Sigmoid colon (tissue), 7 donors: Measurements from ENCODE around the gene ADCY3. TPM values are rescaled to one million over a fixed set of nuclear protein-coding genes. Genes with fewer than 3 reads are reported as not detected.
A peak's percentile ranks its signal among the peaks of the same experiment; 100 is the strongest.

Source experiments
- DNase-seq: peaks from one replicate; pipeline ENCODE4 v3.0.0-alpha.2; 2019
- H3K27ac ChIP-seq, 4 donors: fragments of 200-600 bp; sonication (generic); one replicate each; pipeline ENCODE4 v1.5.1; 2016 to 2019; ENCODE audit warnings: mild to moderate bottlenecking in 1 of 4
- H3K27me3 ChIP-seq, 3 donors: fragments of 200-600 bp; sonication (generic); one replicate each; pipeline ENCODE4 v1.5.1; 2019; ENCODE audit warnings: mild to moderate bottlenecking in 1 of 3
- H3K36me3 ChIP-seq, 4 donors: fragments of 200-600 bp; sonication (generic); one replicate each; pipeline ENCODE4 v1.5.1; 2016 to 2019
- H3K4me1 ChIP-seq, 4 donors: fragments of 200-600 bp; sonication (generic); one replicate each; pipeline ENCODE4 v1.5.1; 2017 to 2019
- H3K4me3 ChIP-seq, 4 donors: fragments of 200-600 bp; sonication (generic); one replicate each; pipeline ENCODE4 v1.5.1; 2017 to 2019; ENCODE audit warnings: mild to moderate bottlenecking in 2 of 4, moderate library complexity in 1 of 4
- H3K9me3 ChIP-seq, 4 donors: fragments of 200-600 bp in 3 of 4; sonication (generic) in 3 of 4; one replicate each; pipeline versions ENCODE4 v1.5.1 to v1.6.1; 2013 to 2019
- CTCF ChIP-seq, 4 experiments: fragments of 450-650 bp in 3 of 4; fragments of 200-600 bp in 1 of 4; IDR thresholded peaks; one replicate each; pipeline ENCODE4 v1.5.1; 2016 to 2019; ENCODE audit warnings: antibody characterized with exemption in 4 of 4, mild to moderate bottlenecking in 3 of 4, moderate library complexity in 2 of 4
- EP300 ChIP-seq, 4 donors: sonication (generic); formaldehyde crosslinking; IDR thresholded peaks; one replicate each; pipeline ENCODE4 v1.6.1; 2017; ENCODE audit warnings: antibody characterized with exemption in 4 of 4
- POLR2A ChIP-seq, 2 donors: fragments of 450-650 bp; IDR thresholded peaks; one replicate each; pipeline ENCODE4 v1.6.1; 2016; ENCODE audit warnings: antibody characterized with exemption in 2 of 2, mild to moderate bottlenecking in 2 of 2, moderate library complexity in 2 of 2
- POLR2AphosphoS5 ChIP-seq, 4 donors: sonication (generic); formaldehyde crosslinking; IDR thresholded peaks; one replicate each; pipeline ENCODE4 v1.6.1; 2017; ENCODE audit warnings: antibody characterized with exemption in 4 of 4
- WGBS, 2 donors: extraction: QIAGEN DNeasy Blood & Tissue Kit; methylation state at CpG; one replicate each; pipeline ENCODE4 v1.1.7; 2013; 5-methylcytosine and 5-hydroxymethylcytosine counted together
- intact Hi-C: fragments of 100-400 bp; cut with DNase I; formaldehyde crosslinking; loops from one replicate; pipeline ENCODE4 v1.15.1; 2023
- polyA plus RNA-seq, 3 donors: library from polyadenylated mRNA; stranded (reverse); fragments of 200-250 nt; gene quantifications; one replicate each; pipeline ENCODE4 v1.2.3, GENCODE V29; 2013
- total RNA-seq, 4 donors: library from RNA; depleted of rRNA; stranded (reverse); fragments of >200 nt; gene quantifications; one replicate each; pipeline ENCODE4 v1.1.0, GENCODE V29; 2016
- donor health status: healthy with polysubstance abuse.
- donor health status: Bipolar disorder and iron deficiency.
- donor health status: healthy.

Gene ADCY3
- total and polyA plus RNA-seq, 7 donors = 3.5 to 43.8 (median 17.5) TPM

- Histone ChIP-seq H3K36me3 (peaks cover 0 to 19% (median 0%) of the 10 kb centered on the region in 4 donors), H3K4me1 (no peaks in the 10 kb centered on the region), H3K4me3 (no peak overlapping the region), H3K27me3 (no peaks in the 10 kb centered on the region), H3K27ac (no peak overlapping the region), H3K9me3 (no peaks in the 10 kb centered on the region)
- peak; percentile 38 for DNase-seq
- TF ChIP-seq EP300 (IDR thresholded peaks at IDR 0.05) (no peak), POLR2AphosphoS5 (IDR thresholded peaks at IDR 0.05) (no peak), POLR2A (IDR thresholded peaks at IDR 0.05) (no peak), CTCF (IDR thresholded peaks at IDR 0.05) (no peak)
- WGBS, 2 donors = 79 to 86% methylated on average over 9 of the region's 9 CpGs
- intact Hi-C loops = no loop called here
Observed at GRCh38 chr2:24818721-24819167, 101.3 kb downstream of the ADCY3 start.

- no peak for DNase-seq
- WGBS, 2 donors = 92 to 96% methylated on average over 4 of the region's 4 CpGs
- TF ChIP-seq EP300 (IDR thresholded peaks at IDR 0.05) = no peak
- TF ChIP-seq CTCF (IDR thresholded peaks at IDR 0.05) = no peak
- no peak for TF ChIP-seq POLR2AphosphoS5 (IDR thresholded peaks at IDR 0.05)
- TF ChIP-seq POLR2A (IDR thresholded peaks at IDR 0.05) = no peak
- H3K4me1 ChIP-seq = no peaks in the 10 kb centered on the region
- intact Hi-C loops = no loop called here
- H3K36me3 ChIP-seq = peaks cover 0 to 19% (median 0%) of the 10 kb centered on the region in 4 donors
- no peak overlapping the region for H3K27ac ChIP-seq
- H3K27me3 ChIP-seq = no peaks in the 10 kb centered on the region
- H3K4me3 ChIP-seq = no peak overlapping the region
- no peaks in the 10 kb centered on the region for H3K9me3 ChIP-seq
Observed at GRCh38 chr2:24816884-24817283, 103.2 kb downstream of the ADCY3 start.

DNA sequence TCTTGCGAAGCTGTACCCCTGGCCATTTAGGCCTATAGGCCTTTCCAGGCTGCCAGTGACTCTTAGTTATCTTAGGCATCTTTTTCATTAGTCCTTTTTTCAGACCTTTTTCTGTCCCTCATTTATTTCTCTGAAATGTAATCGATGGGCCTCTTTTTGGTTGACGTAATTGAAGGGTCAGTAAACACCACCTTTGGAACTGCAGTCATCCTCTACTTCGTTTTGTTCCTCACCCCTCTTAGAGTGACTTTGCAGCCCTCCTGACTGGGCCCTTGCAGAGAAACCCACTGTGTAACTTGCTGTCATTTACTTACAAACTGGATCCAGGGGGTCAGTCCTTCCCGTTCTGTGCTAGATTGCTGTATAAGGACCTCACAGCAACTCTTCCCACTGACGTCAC is 103.6 kb downstream of the ADCY3 start:
- DNase-seq = peak; percentile 8
- WGBS, 2 donors = 88 to 93% methylated on average over 6 of the region's 6 CpGs
- H3K27ac ChIP-seq = no peak overlapping the region
- TF ChIP-seq CTCF (IDR thresholded peaks at IDR 0.05) (no peak), EP300 (IDR thresholded peaks at IDR 0.05) (no peak), POLR2A (IDR thresholded peaks at IDR 0.05) (no peak), POLR2AphosphoS5 (IDR thresholded peaks at IDR 0.05) (no peak)
- intact Hi-C loops = no loop called here
- H3K27me3 ChIP-seq = no peaks in the 10 kb centered on the region
- no peaks in the 10 kb centered on the region for H3K4me1 ChIP-seq
- no peaks in the 10 kb centered on the region for H3K9me3 ChIP-seq
- no peak overlapping the region for H3K4me3 ChIP-seq
- H3K36me3 ChIP-seq = peaks cover 0 to 19% (median 0%) of the 10 kb centered on the region in 4 donors

DNA sequence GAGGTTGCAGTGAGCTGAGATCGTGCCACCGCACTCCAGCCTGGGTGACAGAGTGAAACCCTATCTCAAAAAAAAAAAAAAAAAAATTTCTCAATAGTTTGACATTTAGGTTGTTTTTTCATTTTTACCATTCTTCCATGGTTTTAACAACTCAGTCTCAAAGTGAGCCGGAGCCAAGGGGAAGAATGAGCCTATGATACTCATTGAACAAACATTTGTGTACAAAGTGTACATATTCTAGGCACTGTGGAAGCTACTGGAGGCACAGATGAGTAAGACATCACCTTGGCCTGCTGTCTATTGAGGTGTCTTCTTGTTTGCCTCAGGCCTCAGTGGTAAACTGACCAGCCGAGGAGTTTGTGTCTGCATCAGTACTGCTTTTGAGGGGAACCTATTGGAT is 104.9 kb downstream of the ADCY3 start:
- TF ChIP-seq POLR2A (IDR thresholded peaks at IDR 0.05) (no peak), CTCF (IDR thresholded peaks at IDR 0.05) (no peak), EP300 (IDR thresholded peaks at IDR 0.05) (no peak), POLR2AphosphoS5 (IDR thresholded peaks at IDR 0.05) (no peak)
- Histone ChIP-seq H3K4me1 (no peaks in the 10 kb centered on the region), H3K27me3 (no peaks in the 10 kb centered on the region), H3K9me3 (no peaks in the 10 kb centered on the region), H3K27ac (no peak overlapping the region), H3K4me3 (no peak overlapping the region), H3K36me3 (peaks cover 0 to 19% (median 0%) of the 10 kb centered on the region in 4 donors)
- DNase-seq = peak; percentile 6
- 95 to 97% methylated on average over 4 of the region's 4 CpGs for WGBS, 2 donors
- intact Hi-C loops = no loop called here

DNA sequence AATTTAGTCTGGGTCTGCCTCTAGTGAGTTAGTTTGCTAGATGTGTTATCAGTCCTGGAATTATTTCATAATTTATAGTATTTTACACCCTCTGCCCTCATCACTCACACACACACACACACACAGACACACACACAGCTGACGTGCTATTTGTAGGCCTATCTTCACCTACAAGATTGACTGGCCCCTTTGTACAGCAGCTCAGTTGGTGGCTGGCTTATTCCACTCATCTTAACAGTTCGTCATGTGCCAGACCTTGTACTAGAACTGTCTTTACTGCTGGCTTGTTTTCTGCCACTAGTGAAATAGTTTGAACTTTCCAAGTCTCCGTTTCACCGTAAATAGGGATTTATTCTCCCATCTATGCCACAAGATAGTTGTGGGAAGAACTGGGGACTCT is 105.5 kb downstream of the ADCY3 start:
- WGBS, 2 donors = 88 to 95% methylated on average over 4 of the region's 4 CpGs
- Histone ChIP-seq H3K36me3 (peaks cover 0 to 13% (median 0%) of the 10 kb centered on the region in 4 donors), H3K9me3 (no peaks in the 10 kb centered on the region), H3K27ac (no peak overlapping the region), H3K27me3 (no peaks in the 10 kb centered on the region), H3K4me3 (no peak overlapping the region), H3K4me1 (no peaks in the 10 kb centered on the region)
- TF ChIP-seq POLR2A (IDR thresholded peaks at IDR 0.05) = no peak
- no peak for TF ChIP-seq POLR2AphosphoS5 (IDR thresholded peaks at IDR 0.05)
- TF ChIP-seq CTCF (IDR thresholded peaks at IDR 0.05) = no peak
- no peak for TF ChIP-seq EP300 (IDR thresholded peaks at IDR 0.05)
- no peak for DNase-seq
- intact Hi-C loops = no loop called here
